ENCODE measurements around the gene RNF207.

Gene RNF207

GRCh38 chr1:6254691-6255090, 48.8 kb downstream of the RNF207 start:
- no peaks in the 10 kb centered on the region for H3K9me2 ChIP-seq (replicated peaks; ENCODE audit: insufficient read depth, low read length)
- DNase-seq = no peak
- no peak overlapping the region for H3K4me2 ChIP-seq (ENCODE audit: low read depth, low read length)
- H3K27ac ChIP-seq (ENCODE audit: low read length) = no peak overlapping the region
- H3K9me3 ChIP-seq (replicated peaks; ENCODE audit: insufficient read depth, low read length) = no peaks in the 10 kb centered on the region
- H3K4me3 ChIP-seq (ENCODE audit: low read length) = no peak overlapping the region
- no peak overlapping the region for H2AFZ ChIP-seq (ENCODE audit: low read length)
- peaks cover 91% of the 10 kb centered on the region for H3K27me3 ChIP-seq (replicated peaks; ENCODE audit: insufficient read depth, low read length)
- no peak for TF ChIP-seq CTCF (IDR thresholded peaks at IDR 0.05; ENCODE audit: low read length)
- no peak for TF ChIP-seq EZH2 (optimal IDR thresholded peaks at IDR 0.05; ENCODE audit: low read depth, low read length)
- TF ChIP-seq EZH2phosphoT487 (IDR thresholded peaks at IDR 0.05; ENCODE audit: low read length) = no peak
- H4K20me1 ChIP-seq (ENCODE audit: insufficient read depth, low read length) = no peaks in the 10 kb centered on the region
- H3K4me1 ChIP-seq (ENCODE audit: low read length) = no peaks in the 10 kb centered on the region
- no peaks in the 10 kb centered on the region for H3K36me3 ChIP-seq (replicated peaks; ENCODE audit: insufficient read depth, low read length)
- H3F3A ChIP-seq (ENCODE audit: insufficient read depth, low read length) = no peaks in the 10 kb centered on the region
- H3K79me2 ChIP-seq (ENCODE audit: low read length) = no peaks in the 10 kb centered on the region
- no peak overlapping the region for H3K9ac ChIP-seq (ENCODE audit: low read length)

DNA sequence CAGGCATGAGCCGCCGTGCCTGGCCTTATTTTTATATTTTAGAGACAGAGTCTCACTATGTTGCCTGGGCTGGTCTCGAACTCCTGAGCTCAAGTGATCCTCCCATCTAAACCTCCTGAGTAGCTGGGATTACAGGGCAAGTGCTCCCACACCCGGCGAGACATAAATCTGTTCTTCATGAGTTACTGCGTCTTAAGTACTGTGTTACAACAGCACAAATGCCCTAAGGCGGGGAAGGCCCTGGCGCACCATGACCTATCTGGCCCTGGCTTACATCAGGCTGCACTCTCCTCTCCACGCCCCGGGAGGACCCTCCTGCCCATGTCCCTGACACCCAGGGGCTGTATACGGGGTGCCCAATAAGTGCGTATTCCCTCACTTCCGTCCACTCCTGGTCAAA, 50.7 kb downstream of the RNF207 start:
- Histone ChIP-seq H3K4me2 (ENCODE audit: low read depth, low read length) (no peak overlapping the region), H3F3A (ENCODE audit: insufficient read depth, low read length) (no peaks in the 10 kb centered on the region), H3K27ac (ENCODE audit: low read length) (no peak overlapping the region), H3K9me2 (replicated peaks; ENCODE audit: insufficient read depth, low read length) (no peaks in the 10 kb centered on the region), H3K79me2 (ENCODE audit: low read length) (no peaks in the 10 kb centered on the region), H3K4me3 (ENCODE audit: low read length) (no peak overlapping the region), H4K20me1 (ENCODE audit: insufficient read depth, low read length) (no peaks in the 10 kb centered on the region), H3K9ac (ENCODE audit: low read length) (no peak overlapping the region), H3K4me1 (ENCODE audit: low read length) (no peaks in the 10 kb centered on the region), H2AFZ (ENCODE audit: low read length) (no peak overlapping the region), H3K36me3 (replicated peaks; ENCODE audit: insufficient read depth, low read length) (no peaks in the 10 kb centered on the region), H3K27me3 (replicated peaks; ENCODE audit: insufficient read depth, low read length) (peaks cover 83% of the 10 kb centered on the region), H3K9me3 (replicated peaks; ENCODE audit: insufficient read depth, low read length) (no peaks in the 10 kb centered on the region)
- no peak for TF ChIP-seq EZH2 (optimal IDR thresholded peaks at IDR 0.05; ENCODE audit: low read depth, low read length)
- no peak for TF ChIP-seq CTCF (IDR thresholded peaks at IDR 0.05; ENCODE audit: low read length)
- no peak for TF ChIP-seq EZH2phosphoT487 (IDR thresholded peaks at IDR 0.05; ENCODE audit: low read length)
- no peak for DNase-seq

DNA sequence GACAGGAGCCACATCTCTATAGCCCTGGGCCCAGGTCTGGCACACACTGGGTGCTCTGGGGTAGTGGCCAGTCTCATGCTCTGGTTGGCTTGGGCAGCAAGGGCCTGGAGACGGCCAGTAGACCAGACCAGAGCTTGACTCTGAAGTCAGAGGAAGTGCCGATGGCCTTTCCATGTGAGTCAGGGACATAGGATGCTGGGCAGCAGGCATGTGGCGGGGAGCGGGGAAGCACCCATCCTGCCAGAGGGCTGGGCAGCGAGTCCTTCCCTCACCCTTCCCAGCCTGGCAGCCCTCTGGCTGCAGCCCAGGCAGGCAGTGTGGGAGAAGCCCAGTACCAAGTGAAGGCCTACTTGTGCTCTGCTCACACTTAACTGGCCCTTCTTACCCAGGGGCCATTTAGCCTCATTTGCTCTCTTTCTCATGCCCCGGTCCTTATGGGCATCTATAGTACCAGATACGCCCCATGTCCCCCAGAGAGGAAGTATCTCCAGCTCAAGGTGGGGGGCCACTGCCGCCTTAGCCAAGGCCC, 51.7 kb downstream of the RNF207 start:
- Histone ChIP-seq H4K20me1 (ENCODE audit: insufficient read depth, low read length) (no peaks in the 10 kb centered on the region), H3F3A (ENCODE audit: insufficient read depth, low read length) (no peaks in the 10 kb centered on the region), H3K27ac (ENCODE audit: low read length) (no peak overlapping the region), H3K36me3 (replicated peaks; ENCODE audit: insufficient read depth, low read length) (no peaks in the 10 kb centered on the region), H2AFZ (ENCODE audit: low read length) (no peak overlapping the region), H3K4me3 (ENCODE audit: low read length) (no peak overlapping the region), H3K4me2 (ENCODE audit: low read depth, low read length) (no peak overlapping the region), H3K79me2 (ENCODE audit: low read length) (no peaks in the 10 kb centered on the region), H3K9me2 (replicated peaks; ENCODE audit: insufficient read depth, low read length) (no peaks in the 10 kb centered on the region), H3K9ac (ENCODE audit: low read length) (no peak overlapping the region), H3K27me3 (replicated peaks; ENCODE audit: insufficient read depth, low read length) (peaks cover 78% of the 10 kb centered on the region), H3K9me3 (replicated peaks; ENCODE audit: insufficient read depth, low read length) (no peaks in the 10 kb centered on the region), H3K4me1 (ENCODE audit: low read length) (no peaks in the 10 kb centered on the region)
- DNase-seq = no peak
- TF ChIP-seq CTCF (IDR thresholded peaks at IDR 0.05; ENCODE audit: low read length) (no peak), EZH2 (optimal IDR thresholded peaks at IDR 0.05; ENCODE audit: low read depth, low read length) (no peak), EZH2phosphoT487 (IDR thresholded peaks at IDR 0.05; ENCODE audit: low read length) (no peak)
